OCI-LY7 (cell line): Measurements from ENCODE around the gene THAP7. TPM values are rescaled to one million over a fixed set of nuclear protein-coding genes. Genes with fewer than 3 reads are reported as not detected.
"Not testable (repeated sequence)": the region's sequence is repeated elsewhere in the genome, so short reads cannot be mapped to it uniquely, and the experiment has no call there.

ENCODE experiments used
- BruUV-seq: library from RNA; stranded (reverse); fragments of 400-500 nt; replicated peaks from 2 replicates; lab custom pipeline; 2021; lab: Mats Ljungman, UMichigan
- CTCF ChIA-PET: fragments of 300-600 bp; sonication (Branson Sonifier 250); formaldehyde crosslinking; loops from one replicate; lab custom pipeline; 2022; ENCODE audit warnings: antibody characterized with exemption; ENCODE audit not compliant: unreplicated experiment; lab: Charles Lee
- POLR2A ChIA-PET: fragments of 300-600 bp; sonication (Branson Sonifier 250); formaldehyde crosslinking; loops from one replicate; lab custom pipeline; 2022; ENCODE audit warnings: antibody characterized with exemption; lab: Charles Lee
- DNase-seq: peaks from one replicate; pipeline ENCODE4 v3.0.0-alpha.2; 2015; ENCODE audit warnings: low spot score
- H2AFZ ChIP-seq: fragments of 200-600 bp; sonication (generic), shearing (Covaris generic); 2 replicates; pipeline ENCODE4 v1.6.1; 2014; ENCODE audit warnings: mild to moderate bottlenecking, antibody characterized with exemption, low read length, moderate library complexity
- H3K27ac ChIP-seq: fragments of 200-600 bp; sonication (generic); 2 replicates; pipeline ENCODE4 v1.5.1; 2014; ENCODE audit warnings: mixed run types, low read depth, mild to moderate bottlenecking, moderate library complexity, low read length, inconsistent platforms; ENCODE audit not compliant: poor library complexity, severe bottlenecking
- H3K36me3 ChIP-seq: fragments of 200-600 bp; sonication (generic); 2 replicates; pipeline ENCODE4 v1.6.1; 2014; ENCODE audit warnings: mild to moderate bottlenecking, antibody characterized with exemption, low read length, moderate library complexity, mixed read lengths; ENCODE audit not compliant: insufficient read depth
- H3K4me1 ChIP-seq: fragments of 200-600 bp; sonication (generic); 2 replicates; pipeline ENCODE4 v1.5.1; 2014; ENCODE audit warnings: mild to moderate bottlenecking, low read length; ENCODE audit not compliant: insufficient read depth, poor library complexity, severe bottlenecking
- H3K4me2 ChIP-seq: fragments of 200-600 bp; sonication (generic); 2 replicates; pipeline ENCODE4 v1.6.1; 2014; ENCODE audit warnings: mild to moderate bottlenecking, low read length
- H3K4me3 ChIP-seq: fragments of 200-600 bp; sonication (generic); 2 replicates; pipeline ENCODE4 v1.5.1; 2014; ENCODE audit warnings: mild to moderate bottlenecking, low read depth, low read length; ENCODE audit not compliant: poor library complexity, severe bottlenecking
- H3K79me2 ChIP-seq: fragments of 200-600 bp; sonication (generic); 2 replicates; pipeline ENCODE4 v1.6.1; 2016; ENCODE audit warnings: low read depth, mild to moderate bottlenecking, low read length, moderate library complexity, mixed read lengths; ENCODE audit not compliant: insufficient read depth
- H3K9me2 ChIP-seq: fragments of 200-600 bp; sonication (generic); 2 replicates; pipeline ENCODE4 v1.6.1; 2016; ENCODE audit warnings: mild to moderate bottlenecking, low read length, mixed read lengths; ENCODE audit not compliant: insufficient read depth
- H3K9me3 ChIP-seq: fragments of 200-600 bp; sonication (generic); 2 replicates; pipeline ENCODE4 v1.6.1; 2014; ENCODE audit warnings: mild to moderate bottlenecking, mixed run types, low read length, mixed read lengths
- H4K20me1 ChIP-seq: fragments of 200-600 bp; sonication (generic); 2 replicates; pipeline ENCODE4 v1.6.1; 2014; ENCODE audit warnings: mild to moderate bottlenecking, antibody characterized with exemption, low read length, moderate library complexity, mixed read lengths; ENCODE audit not compliant: insufficient read depth
- EZH2phosphoT487 ChIP-seq: fragments of 200-600 bp; sonication (generic); IDR thresholded peaks from 2 replicates; pipeline ENCODE4 v1.6.1; 2018; ENCODE audit warnings: low read depth, borderline replicate concordance, mild to moderate bottlenecking, mixed run types, antibody characterized with exemption, low read length, moderate library complexity, mixed read lengths
- intact Hi-C: fragments of 100-400 bp; cut with micrococcal nuclease; formaldehyde crosslinking; loops from one replicate; pipeline ENCODE4 v1.10.0; 2022; ENCODE audit not compliant: unreplicated experiment
- total RNA-seq, 2 experiments: library from RNA; depleted of rRNA in 1 of 2; stranded (reverse); fragments of >200 nt in 1 of 2; shearing (Covaris generic) in 1 of 2; gene quantifications; 2 replicates each; pipeline ENCODE4 v1.2.3, GENCODE V29; 2014 to 2022
- TF ChIP-seq, protein P1 (sequence below): fragments of 200-600 bp; sonication (generic); conservative IDR thresholded peaks from 2 replicates; pipeline ENCODE4 v1.5.1; 2014; ENCODE audit warnings: mild to moderate bottlenecking, antibody characterized with exemption, low read length, moderate library complexity, mixed read lengths

The THAP7 gene
- total RNA-seq, 2 experiments from 2014 or later = 36.3 to 73.0 TPM

DNA sequence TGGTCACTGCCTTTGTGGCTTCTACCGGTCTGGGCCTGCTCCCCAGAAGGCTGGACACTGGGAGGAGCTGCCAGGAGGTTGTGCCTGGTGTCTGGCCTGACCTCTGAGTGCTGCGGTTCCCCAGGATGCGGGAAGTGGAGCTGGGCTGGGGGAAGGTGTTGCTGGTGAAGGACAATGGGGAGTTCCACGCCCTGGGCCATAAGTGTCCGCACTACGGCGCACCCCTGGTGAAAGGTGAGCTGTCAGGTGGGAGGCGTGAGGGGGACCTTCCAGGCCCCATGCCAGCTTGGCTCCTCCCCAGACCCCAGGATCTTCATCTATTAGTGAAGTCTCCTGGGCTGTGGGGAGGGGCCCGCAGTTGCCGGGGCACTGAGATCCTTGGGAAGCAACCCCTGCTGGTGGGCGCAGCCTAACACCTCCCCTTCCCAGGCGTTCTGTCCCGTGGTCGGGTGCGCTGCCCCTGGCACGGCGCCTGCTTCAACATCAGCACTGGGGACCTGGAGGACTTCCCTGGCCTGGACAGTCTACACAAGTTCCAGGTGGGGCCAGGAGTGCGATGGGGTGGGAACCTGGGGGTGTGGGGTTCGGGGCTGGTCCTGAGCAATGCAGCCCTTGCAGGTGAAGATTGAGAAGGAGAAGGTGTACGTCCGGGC, 28.2 kb downstream of the THAP7 start:
- POLR2A ChIA-PET = interaction anchor here (0.5 to 1.6 kb wide), 2 partner anchors 8 to 32 kb away, joined by 4 to 8 read pairs; partner anchors contain the start of gene LZTR1
- intact Hi-C loops = no loop called here
- Histone ChIP-seq H4K20me1 (no peaks in the 10 kb centered on the region), H3K4me3 (no peak overlapping the region), H3K79me2 (no peaks in the 10 kb centered on the region), H3K4me2 (no peak overlapping the region), H3K27ac (no peak overlapping the region), H3K4me1 (peaks cover 8% of the 10 kb centered on the region), H2AFZ (no peak overlapping the region), H3K9me3 (no peaks in the 10 kb centered on the region), H3K36me3 (no peaks in the 10 kb centered on the region), H3K9me2 (no peaks in the 10 kb centered on the region)
- TF ChIP-seq, protein P1, sequence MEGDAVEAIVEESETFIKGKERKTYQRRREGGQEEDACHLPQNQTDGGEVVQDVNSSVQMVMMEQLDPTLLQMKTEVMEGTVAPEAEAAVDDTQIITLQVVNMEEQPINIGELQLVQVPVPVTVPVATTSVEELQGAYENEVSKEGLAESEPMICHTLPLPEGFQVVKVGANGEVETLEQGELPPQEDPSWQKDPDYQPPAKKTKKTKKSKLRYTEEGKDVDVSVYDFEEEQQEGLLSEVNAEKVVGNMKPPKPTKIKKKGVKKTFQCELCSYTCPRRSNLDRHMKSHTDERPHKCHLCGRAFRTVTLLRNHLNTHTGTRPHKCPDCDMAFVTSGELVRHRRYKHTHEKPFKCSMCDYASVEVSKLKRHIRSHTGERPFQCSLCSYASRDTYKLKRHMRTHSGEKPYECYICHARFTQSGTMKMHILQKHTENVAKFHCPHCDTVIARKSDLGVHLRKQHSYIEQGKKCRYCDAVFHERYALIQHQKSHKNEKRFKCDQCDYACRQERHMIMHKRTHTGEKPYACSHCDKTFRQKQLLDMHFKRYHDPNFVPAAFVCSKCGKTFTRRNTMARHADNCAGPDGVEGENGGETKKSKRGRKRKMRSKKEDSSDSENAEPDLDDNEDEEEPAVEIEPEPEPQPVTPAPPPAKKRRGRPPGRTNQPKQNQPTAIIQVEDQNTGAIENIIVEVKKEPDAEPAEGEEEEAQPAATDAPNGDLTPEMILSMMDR = no peak
- TF ChIP-seq EZH2phosphoT487 = no peak
- BruUV-seq = no TSS peak
- no peak for DNase-seq
- CTCF ChIA-PET = no interaction called here

DNA sequence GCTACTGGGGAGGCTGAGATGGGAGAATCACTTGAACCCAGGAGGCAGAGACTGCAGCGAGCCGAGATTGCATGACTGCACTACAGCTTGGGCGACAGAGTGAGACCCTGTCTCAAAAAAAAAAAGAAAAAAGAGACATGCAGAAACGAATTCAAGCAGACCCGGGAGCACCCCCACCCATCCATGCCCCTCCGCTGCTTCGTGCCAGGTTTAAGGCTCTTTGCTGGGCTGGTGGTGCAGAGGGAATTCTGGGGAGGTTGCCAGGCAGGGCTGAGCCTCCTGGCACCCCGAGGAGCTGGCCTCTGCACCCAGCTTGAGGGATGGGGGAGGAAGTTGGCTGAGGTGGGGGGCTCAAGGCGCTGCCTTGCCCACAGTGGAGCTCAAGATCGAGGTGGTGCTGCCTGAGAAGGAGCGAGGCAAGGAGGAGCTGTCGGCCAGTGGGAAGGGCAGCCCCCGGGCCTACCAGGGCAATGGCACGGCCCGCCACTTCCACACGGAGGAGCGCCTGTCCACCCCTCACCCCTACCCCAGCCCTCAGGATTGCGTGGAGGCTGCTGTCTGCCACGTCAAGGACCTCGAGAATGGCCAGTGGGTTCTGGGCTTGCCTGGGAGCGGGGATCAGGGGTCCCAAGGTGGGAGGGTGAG, 28.9 kb downstream of the THAP7 start:
- POLR2A ChIA-PET = interaction anchor here (0.5 to 1.6 kb wide), 2 partner anchors 9 to 33 kb away, joined by 4 to 8 read pairs; partner anchors contain the start of gene LZTR1
- intact Hi-C loops = no loop called here

DNA sequence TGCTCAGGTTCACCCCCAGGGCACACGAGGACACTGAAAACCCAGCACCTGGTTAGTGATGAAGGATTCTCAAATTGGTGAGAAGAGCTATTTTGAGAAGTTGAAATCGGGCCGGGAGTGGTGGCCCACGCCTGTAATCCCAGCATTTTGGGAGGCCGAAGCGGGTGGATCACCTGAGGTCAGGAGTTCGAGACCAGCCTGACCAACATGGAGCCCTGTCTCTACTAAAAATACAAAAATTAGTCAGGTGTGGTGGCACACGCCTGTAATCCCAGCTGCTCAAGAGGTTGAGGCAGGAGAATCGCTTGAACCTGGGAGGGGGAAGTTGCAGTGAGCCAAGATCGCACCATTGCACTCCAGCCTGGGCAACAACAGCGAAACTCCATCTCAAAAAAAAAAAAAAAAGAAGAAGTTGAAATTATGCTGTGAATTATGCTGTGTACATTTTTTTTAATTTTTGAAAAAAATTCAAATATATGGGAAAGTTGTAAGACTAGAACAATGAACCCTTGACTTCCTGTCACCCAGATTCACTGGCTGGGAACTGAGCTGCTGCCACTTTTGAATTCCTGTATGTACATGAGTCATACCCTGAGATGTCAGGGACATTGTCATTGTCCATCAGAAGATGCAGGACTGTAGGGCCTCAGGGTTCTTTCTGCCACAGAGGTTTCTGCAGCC, 29.8 kb downstream of the THAP7 start:
- H3K9me3 ChIP-seq, H2AFZ ChIP-seq, BruUV-seq, intact Hi-C loops, H3K79me2 ChIP-seq, DNase-seq, H3K4me2 ChIP-seq, H3K27ac ChIP-seq, CTCF ChIA-PET, H4K20me1 ChIP-seq, H3K9me2 ChIP-seq, H3K36me3 ChIP-seq, H3K4me3 ChIP-seq: not testable (repeated sequence)
- POLR2A ChIA-PET = interaction anchor here (0.8 to 1.6 kb wide), 2 partner anchors 10 to 1363 kb away, joined by 3 to 4 read pairs; partner anchors contain the start of gene LZTR1
- peaks cover 15% of the 10 kb centered on the region for H3K4me1 ChIP-seq

More for the DNA sequence above, 28.9 kb downstream of the THAP7 start:
- TF ChIP-seq, protein P1 = no peak
- no peak for TF ChIP-seq EZH2phosphoT487
- Histone ChIP-seq H3K36me3 (no peaks in the 10 kb centered on the region), H3K27ac (no peak overlapping the region), H2AFZ (no peak overlapping the region), H4K20me1 (no peaks in the 10 kb centered on the region), H3K4me3 (no peak overlapping the region), H3K4me1 (peaks cover 14% of the 10 kb centered on the region), H3K9me2 (no peaks in the 10 kb centered on the region), H3K9me3 (no peaks in the 10 kb centered on the region), H3K4me2 (no peak overlapping the region), H3K79me2 (no peaks in the 10 kb centered on the region)
- CTCF ChIA-PET = no interaction called here
- DNase-seq = no peak
- BruUV-seq = no TSS peak
